ENCODE results near the gene WWTR1.

WWTR1 gene

DNA sequence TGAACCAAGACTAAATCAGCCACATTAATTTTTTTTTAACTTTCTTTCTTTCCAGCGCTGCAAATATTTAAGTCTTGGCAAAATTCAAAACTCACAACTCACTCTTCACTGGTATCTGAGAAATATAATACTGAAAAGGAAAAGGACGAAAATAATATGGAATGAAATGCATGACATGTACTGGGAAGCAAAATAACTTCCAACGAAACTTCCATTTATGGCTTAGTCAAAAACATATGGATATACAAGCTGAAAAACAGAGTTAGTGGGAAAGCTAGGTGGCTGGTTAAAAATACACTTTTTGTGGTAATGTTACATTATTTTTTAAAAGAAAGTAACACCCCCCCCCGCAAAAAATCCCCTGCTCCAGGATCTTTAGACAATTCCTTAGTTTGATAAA is 97.2 kb downstream of the WWTR1 start:
- POLR2A ChIA-PET, result no interaction called here
- no peak for DNase-seq (ENCODE audit: extremely low spot score)
- CTCF ChIA-PET, result interaction anchor here (1.0 to 1.2 kb wide), 2 partner anchors 13 to 98 kb away, joined by 3 read pairs; no protein-coding TSS in a partner anchor
- TF ChIP-seq, protein P1, sequence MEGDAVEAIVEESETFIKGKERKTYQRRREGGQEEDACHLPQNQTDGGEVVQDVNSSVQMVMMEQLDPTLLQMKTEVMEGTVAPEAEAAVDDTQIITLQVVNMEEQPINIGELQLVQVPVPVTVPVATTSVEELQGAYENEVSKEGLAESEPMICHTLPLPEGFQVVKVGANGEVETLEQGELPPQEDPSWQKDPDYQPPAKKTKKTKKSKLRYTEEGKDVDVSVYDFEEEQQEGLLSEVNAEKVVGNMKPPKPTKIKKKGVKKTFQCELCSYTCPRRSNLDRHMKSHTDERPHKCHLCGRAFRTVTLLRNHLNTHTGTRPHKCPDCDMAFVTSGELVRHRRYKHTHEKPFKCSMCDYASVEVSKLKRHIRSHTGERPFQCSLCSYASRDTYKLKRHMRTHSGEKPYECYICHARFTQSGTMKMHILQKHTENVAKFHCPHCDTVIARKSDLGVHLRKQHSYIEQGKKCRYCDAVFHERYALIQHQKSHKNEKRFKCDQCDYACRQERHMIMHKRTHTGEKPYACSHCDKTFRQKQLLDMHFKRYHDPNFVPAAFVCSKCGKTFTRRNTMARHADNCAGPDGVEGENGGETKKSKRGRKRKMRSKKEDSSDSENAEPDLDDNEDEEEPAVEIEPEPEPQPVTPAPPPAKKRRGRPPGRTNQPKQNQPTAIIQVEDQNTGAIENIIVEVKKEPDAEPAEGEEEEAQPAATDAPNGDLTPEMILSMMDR (IDR thresholded peaks at IDR 0.05; ENCODE audit: control extremely low read depth, extremely low read depth, low read depth, missing control alignments), result no peak

DNA sequence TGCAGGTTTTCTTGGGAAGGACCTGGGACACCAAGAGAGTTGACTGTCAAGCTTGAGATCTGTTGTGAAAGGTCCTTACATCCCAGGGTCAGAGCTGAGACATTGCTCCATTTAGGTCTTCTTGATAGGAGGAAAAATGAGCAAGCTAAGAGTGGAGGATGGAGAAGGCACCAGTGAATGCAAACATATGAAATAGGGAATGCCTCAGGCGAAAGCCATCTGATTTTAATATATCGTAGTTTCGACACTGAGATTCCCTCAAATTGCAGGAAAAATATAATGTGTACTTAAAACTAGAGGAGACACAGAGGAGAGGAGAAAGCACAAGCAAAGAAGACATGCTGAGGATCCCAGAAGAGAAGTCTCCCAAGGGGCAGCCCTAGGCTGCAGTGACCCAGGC is 97.8 kb downstream of the WWTR1 start:
- no peak for DNase-seq (ENCODE audit: extremely low spot score)
- CTCF ChIA-PET, result interaction anchor here (0.9 to 1.7 kb wide), 3 partner anchors 9 to 99 kb away, joined by 3 to 10 read pairs (median 3); no protein-coding TSS in a partner anchor
- TF ChIP-seq, protein P1 (IDR thresholded peaks at IDR 0.05; ENCODE audit: control extremely low read depth, extremely low read depth, low read depth, missing control alignments), result no peak
- POLR2A ChIA-PET, result no interaction called here

DNA sequence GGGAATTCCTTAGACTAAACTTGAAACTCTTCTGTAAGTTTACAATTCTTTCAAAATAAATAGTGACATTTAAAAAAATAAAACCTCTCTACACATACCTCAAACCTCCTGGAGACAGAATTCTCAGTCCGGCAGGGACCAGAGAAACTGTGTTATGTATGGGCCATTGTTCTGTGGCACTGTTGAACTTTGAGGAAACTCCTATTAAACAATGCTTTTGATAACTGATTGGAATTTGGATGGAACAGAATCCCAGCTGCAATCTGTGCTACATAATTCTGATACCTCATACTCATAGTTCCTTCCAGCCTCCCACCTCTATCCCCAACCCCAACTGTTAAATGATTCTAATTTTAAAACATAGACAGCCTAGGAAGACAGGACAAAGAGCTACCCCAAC is 98.3 kb downstream of the WWTR1 start:
- ChIA-PET POLR2A (no interaction called here), CTCF (interaction anchor here (0.9 to 1.7 kb wide), 2 partner anchors 9 to 11 kb away, joined by 3 to 10 read pairs; no protein-coding TSS in a partner anchor)
- no peak for DNase-seq (ENCODE audit: extremely low spot score)
- TF ChIP-seq, protein P1 (IDR thresholded peaks at IDR 0.05; ENCODE audit: control extremely low read depth, extremely low read depth, low read depth, missing control alignments), result no peak

DNA sequence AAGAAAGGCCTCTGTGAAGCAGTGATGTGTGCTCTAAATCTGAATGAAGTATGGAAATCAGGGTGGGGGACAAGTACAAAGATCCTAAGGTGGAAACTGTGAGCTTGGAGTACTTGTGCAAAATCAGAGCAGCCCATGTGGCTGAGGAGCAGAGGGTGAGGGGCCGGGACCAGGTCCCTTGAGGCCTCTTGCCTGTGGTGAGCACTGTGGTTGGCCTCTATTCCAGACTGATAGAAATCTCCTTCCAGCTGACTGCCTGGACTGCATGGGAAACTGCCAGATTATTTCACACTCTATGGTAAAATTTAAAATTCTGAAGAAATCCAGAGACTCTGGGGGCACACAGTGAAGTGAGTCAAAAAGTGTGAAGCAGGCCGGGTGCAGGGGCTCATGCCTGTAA is 101.9 kb downstream of the WWTR1 start:
- no peak for DNase-seq (ENCODE audit: extremely low spot score)
- ChIA-PET CTCF (interaction anchor here (0.6 to 3.7 kb wide), 7 partner anchors 11 to 582 kb away, joined by 3 to 22 read pairs (median 3); no protein-coding TSS in a partner anchor), POLR2A (no interaction called here)
- TF ChIP-seq, protein P1 (IDR thresholded peaks at IDR 0.05; ENCODE audit: control extremely low read depth, extremely low read depth, low read depth, missing control alignments), result no peak

DNA sequence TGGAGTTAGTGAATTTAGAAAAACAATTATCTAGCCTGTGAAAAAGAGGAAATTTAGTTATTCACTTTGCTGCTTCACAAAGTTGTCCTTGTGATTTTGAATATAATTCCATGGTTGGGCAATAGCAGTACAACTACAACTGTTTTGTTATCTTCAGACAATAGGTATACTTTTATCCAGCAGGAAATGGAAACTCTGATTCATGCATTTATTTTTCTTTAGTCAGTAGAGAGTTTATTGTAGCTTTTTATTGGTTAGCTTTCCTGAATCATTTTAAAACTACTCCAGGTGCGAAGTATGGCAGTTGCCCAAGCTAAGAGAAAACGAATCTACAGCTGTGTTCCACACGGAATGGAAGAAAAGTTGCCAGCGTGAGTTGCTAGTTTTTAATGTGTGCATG is 103.0 kb downstream of the WWTR1 start:
- DNase-seq (ENCODE audit: extremely low spot score), result no peak
- CTCF ChIA-PET, result interaction anchor here (1.1 to 3.7 kb wide), 3 partner anchors 12 to 134 kb away, joined by 3 to 22 read pairs (median 4); no protein-coding TSS in a partner anchor
- TF ChIP-seq, protein P1 (IDR thresholded peaks at IDR 0.05; ENCODE audit: control extremely low read depth, extremely low read depth, low read depth, missing control alignments), result no peak
- POLR2A ChIA-PET, result no interaction called here

DNA sequence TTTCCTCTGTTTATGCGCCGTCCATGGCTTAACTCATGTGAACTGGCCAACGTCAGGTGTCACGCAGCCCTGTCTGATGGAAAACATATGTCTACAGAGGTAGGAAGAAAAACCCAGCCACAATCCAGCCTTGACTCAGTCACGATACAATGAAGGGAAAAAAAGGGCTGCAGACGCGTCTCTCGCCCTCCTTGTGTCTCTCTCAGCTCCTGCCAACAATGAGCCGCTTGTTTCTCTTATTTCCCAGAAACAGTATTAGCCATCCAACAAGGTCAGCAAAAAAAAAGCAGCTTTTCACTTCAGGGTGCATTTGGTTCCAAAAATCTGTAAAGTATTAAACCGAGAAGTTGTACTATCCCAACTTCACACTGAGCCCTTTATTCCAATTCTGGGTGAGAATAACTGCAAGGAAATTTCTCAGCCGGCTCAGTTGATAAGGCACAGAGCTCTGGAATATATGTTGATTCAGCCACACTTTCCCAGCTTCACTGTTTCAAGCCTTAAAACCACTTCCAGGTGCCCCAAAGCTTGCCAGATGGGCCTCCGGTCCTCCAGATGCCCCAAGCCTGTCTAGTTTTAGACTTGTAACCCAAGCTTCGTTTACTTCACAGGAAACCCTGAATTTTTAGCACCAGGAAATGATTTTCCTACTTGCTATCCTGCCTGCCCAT is 103.9 kb downstream of the WWTR1 start:
- TF ChIP-seq, protein P1 (IDR thresholded peaks at IDR 0.05; ENCODE audit: control extremely low read depth, extremely low read depth, low read depth, missing control alignments), result no peak
- CTCF ChIA-PET, result interaction anchor here (3.7 kb wide), 1 partner anchor 16 kb away, joined by 22 read pairs; no protein-coding TSS in a partner anchor
- POLR2A ChIA-PET, result no interaction called here
- no peak for DNase-seq (ENCODE audit: extremely low spot score)
